Measurements from ENCODE around the gene SRSF4. TPM values are rescaled to one million over a fixed set of nuclear protein-coding genes. Genes with fewer than 3 reads are reported as not detected.

SRSF4 gene
- total RNA-seq, 1 experiment from 2014 or later, result 44.1 TPM

DNA sequence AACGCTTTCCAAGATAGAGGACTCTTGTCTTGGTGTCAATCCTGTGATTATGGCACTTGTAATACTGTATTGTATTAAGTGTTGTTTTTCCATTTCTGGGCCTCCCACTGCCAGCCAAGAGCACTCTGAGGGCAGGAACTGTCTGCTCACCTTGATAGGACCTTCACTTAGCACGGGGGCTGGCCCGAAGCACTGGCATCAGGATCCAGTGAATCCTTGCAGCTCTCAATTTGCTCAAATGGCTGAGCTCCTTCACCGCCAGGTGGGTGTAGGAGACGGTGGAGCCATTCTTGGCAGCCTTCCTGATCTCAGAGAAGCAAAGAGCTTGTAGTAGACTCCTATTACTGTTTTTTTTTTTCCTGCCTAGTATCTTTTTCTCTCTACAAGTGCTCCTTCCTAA lies 31.4 kb upstream of the SRSF4 start:
- no peak for DNase-seq
- Histone ChIP-seq H3K4me1 (0 out of 2 replicates have a peak, but pooled peaks cover 10% of the 10 kb centered on the region), H3K4me3 (ENCODE audit: low read depth, low read length) (no peak overlapping the region), H3K27me3 (replicated peaks; ENCODE audit: control insufficient read depth, insufficient read depth, low read length) (no peaks in the 10 kb centered on the region), H3K36me3 (ENCODE audit: control insufficient read depth, insufficient read depth, low read length) (no peaks in the 10 kb centered on the region), H3K9me3 (no peaks in the 10 kb centered on the region)
- ChIA-PET POLR2A (no interaction called here), CTCF (interaction anchor here (0.7 kb wide), 1 partner anchor 11 kb away, joined by 4 read pairs; no protein-coding TSS in a partner anchor)
- intact Hi-C loops (cut with micrococcal nuclease; ENCODE audit: unreplicated experiment), result no loop called here
- no peak overlapping the region for H3K4me3 Mint-ChIP-seq (ENCODE audit: unreplicated experiment)
- H3K36me3 Mint-ChIP-seq (ENCODE audit: insufficient read depth, unreplicated experiment), result peaks cover 12% of the 10 kb centered on the region
- H3K4me1 Mint-ChIP-seq (ENCODE audit: low read depth, unreplicated experiment), result no peaks in the 10 kb centered on the region
- H3K27me3 Mint-ChIP-seq (ENCODE audit: insufficient read depth, unreplicated experiment), result no peaks in the 10 kb centered on the region
- TF ChIP-seq, protein P1, sequence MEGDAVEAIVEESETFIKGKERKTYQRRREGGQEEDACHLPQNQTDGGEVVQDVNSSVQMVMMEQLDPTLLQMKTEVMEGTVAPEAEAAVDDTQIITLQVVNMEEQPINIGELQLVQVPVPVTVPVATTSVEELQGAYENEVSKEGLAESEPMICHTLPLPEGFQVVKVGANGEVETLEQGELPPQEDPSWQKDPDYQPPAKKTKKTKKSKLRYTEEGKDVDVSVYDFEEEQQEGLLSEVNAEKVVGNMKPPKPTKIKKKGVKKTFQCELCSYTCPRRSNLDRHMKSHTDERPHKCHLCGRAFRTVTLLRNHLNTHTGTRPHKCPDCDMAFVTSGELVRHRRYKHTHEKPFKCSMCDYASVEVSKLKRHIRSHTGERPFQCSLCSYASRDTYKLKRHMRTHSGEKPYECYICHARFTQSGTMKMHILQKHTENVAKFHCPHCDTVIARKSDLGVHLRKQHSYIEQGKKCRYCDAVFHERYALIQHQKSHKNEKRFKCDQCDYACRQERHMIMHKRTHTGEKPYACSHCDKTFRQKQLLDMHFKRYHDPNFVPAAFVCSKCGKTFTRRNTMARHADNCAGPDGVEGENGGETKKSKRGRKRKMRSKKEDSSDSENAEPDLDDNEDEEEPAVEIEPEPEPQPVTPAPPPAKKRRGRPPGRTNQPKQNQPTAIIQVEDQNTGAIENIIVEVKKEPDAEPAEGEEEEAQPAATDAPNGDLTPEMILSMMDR (IDR thresholded peaks at IDR 0.05; ENCODE audit: insufficient read depth in 1 of 2, low read depth in 1 of 2, low read length in 1 of 2, severe bottlenecking in 1 of 2, unreplicated experiment in 1 of 2), result no peak
- H3K9me3 Mint-ChIP-seq (ENCODE audit: unreplicated experiment), result no peaks in the 10 kb centered on the region
- BruUV-seq (replicated peaks), result no TSS peak
- H3K27ac Mint-ChIP-seq (ENCODE audit: unreplicated experiment), result no peak overlapping the region

DNA sequence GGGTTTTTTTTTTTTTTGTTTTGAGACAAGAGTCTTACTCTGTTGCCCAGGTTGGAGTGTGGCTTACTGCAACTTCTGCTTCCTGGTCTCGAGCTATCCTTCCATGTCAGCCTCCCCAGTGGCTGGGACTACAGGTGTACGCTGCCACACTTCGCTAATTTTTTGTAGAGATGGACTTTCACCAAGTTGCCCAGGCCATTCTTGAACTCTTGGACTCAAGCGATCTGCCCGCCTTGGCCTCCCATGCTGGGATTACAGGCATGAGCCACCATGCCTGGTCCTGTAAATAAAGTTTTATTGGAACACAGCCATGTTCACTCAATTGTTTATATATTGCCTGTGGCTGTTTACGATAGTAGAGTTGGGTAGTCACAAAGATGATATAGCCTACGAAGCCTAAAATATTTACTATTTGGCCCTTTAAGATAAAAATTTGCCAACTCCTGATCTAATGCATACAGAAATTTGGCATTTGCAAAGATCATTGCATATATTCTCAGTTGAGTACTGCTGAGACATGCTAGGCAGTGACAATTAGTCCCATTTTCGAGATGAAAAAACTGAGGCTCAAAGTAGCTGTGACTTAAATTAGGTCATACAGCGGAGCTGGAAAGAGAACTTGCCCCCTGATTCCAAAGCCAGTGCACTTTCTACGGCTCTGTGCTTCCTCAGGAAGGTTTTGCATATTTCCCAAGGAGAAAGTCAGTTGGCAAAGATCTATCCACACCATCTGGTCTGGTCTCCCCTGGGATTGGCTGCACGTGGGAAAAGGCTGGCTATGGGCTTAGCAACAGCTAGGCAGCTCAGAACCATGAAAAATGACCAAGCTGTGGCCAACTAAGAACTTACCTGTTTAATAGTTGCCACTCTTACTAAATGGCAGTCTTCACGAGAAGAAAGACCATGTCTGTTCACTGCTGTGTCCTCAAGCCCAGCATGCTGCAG lies 29.7 kb upstream of the SRSF4 start:
- CTCF ChIA-PET, result no interaction called here
- H3K27ac Mint-ChIP-seq (ENCODE audit: unreplicated experiment), result no peak overlapping the region
- BruUV-seq (replicated peaks), result no TSS peak

GRCh38 chr1:29210278-29211085 lies 28.8 kb upstream of the SRSF4 start:
- ChIA-PET CTCF (no interaction called here), POLR2A (no interaction called here)
- H3K27ac Mint-ChIP-seq (ENCODE audit: unreplicated experiment), result no peak overlapping the region
- no peak for DNase-seq
- H3K4me1 Mint-ChIP-seq (ENCODE audit: low read depth, unreplicated experiment), result no peaks in the 10 kb centered on the region
- peaks cover 17% of the 10 kb centered on the region for H3K36me3 Mint-ChIP-seq (ENCODE audit: insufficient read depth, unreplicated experiment)
- Histone ChIP-seq H3K36me3 (ENCODE audit: control insufficient read depth, insufficient read depth, low read length) (no peaks in the 10 kb centered on the region), H3K9me3 (no peaks in the 10 kb centered on the region), H3K4me3 (ENCODE audit: low read depth, low read length) (no peak overlapping the region), H3K4me1 (peaks cover 12% of the 10 kb centered on the region; the same call in 1 of the 2 replicates), H3K27me3 (replicated peaks; ENCODE audit: control insufficient read depth, insufficient read depth, low read length) (no peaks in the 10 kb centered on the region)
- H3K27me3 Mint-ChIP-seq (ENCODE audit: insufficient read depth, unreplicated experiment), result no peaks in the 10 kb centered on the region
- no peaks in the 10 kb centered on the region for H3K9me3 Mint-ChIP-seq (ENCODE audit: unreplicated experiment)
- H3K4me3 Mint-ChIP-seq (ENCODE audit: unreplicated experiment), result no peak overlapping the region
- intact Hi-C loops (cut with micrococcal nuclease; ENCODE audit: unreplicated experiment), result no loop called here
- no TSS peak for BruUV-seq (replicated peaks)
- TF ChIP-seq, protein P1 (IDR thresholded peaks at IDR 0.05; ENCODE audit: insufficient read depth in 1 of 2, low read depth in 1 of 2, low read length in 1 of 2, severe bottlenecking in 1 of 2, unreplicated experiment in 1 of 2), result no peak

More for the DNA sequence above, 29.7 kb upstream of the SRSF4 start:
- intact Hi-C loops (cut with micrococcal nuclease; ENCODE audit: unreplicated experiment), result no loop called here
- peaks cover 12% of the 10 kb centered on the region for H3K36me3 Mint-ChIP-seq (ENCODE audit: insufficient read depth, unreplicated experiment)
- TF ChIP-seq, protein P1 (IDR thresholded peaks at IDR 0.05; ENCODE audit: insufficient read depth in 1 of 2, low read depth in 1 of 2, low read length in 1 of 2, severe bottlenecking in 1 of 2, unreplicated experiment in 1 of 2), result no peak
- no peaks in the 10 kb centered on the region for H3K27me3 Mint-ChIP-seq (ENCODE audit: insufficient read depth, unreplicated experiment)
- H3K4me3 Mint-ChIP-seq (ENCODE audit: unreplicated experiment), result no peak overlapping the region
- DNase-seq, result no peak
- no peaks in the 10 kb centered on the region for H3K27me3 ChIP-seq (replicated peaks; ENCODE audit: control insufficient read depth, insufficient read depth, low read length)
- no peaks in the 10 kb centered on the region for H3K36me3 ChIP-seq (ENCODE audit: control insufficient read depth, insufficient read depth, low read length)
- peaks cover 12% of the 10 kb centered on the region; the same call in 1 of the 2 replicates for H3K4me1 ChIP-seq
- H3K4me1 Mint-ChIP-seq (ENCODE audit: low read depth, unreplicated experiment), result no peaks in the 10 kb centered on the region
- H3K4me3 ChIP-seq (ENCODE audit: low read depth, low read length), result no peak overlapping the region
- H3K9me3 Mint-ChIP-seq (ENCODE audit: unreplicated experiment), result no peaks in the 10 kb centered on the region
- POLR2A ChIA-PET, result no interaction called here
- no peaks in the 10 kb centered on the region for H3K9me3 ChIP-seq

Measured in Caco-2 (cell line).